HG02642 (cell line): ENCODE results near the gene TMEM121B.

Experiments used
- ATAC-seq: cut with Tn5 transposase; IDR thresholded peaks from one replicate; pipeline ENCODE4 v1.9.1; 2021; ENCODE audit warnings: mild to moderate bottlenecking; ENCODE audit not compliant: unreplicated experiment, poor library complexity

TMEM121B gene

GRCh38 chr22:17140022-17140421, 18.9 kb upstream of the TMEM121B start:
- ATAC-seq, result no peak

- no peak for ATAC-seq
Observed at GRCh38 chr22:17138513-17138912, 17.4 kb upstream of the TMEM121B start.

- no peak for ATAC-seq
Observed at GRCh38 chr22:17137861-17138425, 16.8 kb upstream of the TMEM121B start.

DNA sequence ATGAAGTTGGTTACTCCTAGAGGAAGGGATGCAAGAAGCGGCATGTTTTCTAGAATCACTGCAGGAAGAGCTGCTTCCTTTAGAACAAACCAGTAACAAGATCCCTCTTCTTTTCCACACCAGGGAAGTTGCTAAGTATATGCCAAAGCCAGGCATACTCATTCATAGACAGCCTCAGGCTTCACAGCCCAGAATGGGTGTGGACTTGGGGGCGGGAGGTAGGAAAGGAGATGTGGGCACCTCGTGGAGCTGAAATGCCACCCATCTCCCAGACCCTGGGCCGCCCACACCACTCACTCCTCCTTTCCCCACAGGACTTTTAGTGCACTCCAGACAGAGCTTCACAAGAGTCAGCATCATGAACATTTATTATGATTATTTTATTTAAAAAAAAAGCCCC, 16.0 kb upstream of the TMEM121B start:
- no peak for ATAC-seq

DNA sequence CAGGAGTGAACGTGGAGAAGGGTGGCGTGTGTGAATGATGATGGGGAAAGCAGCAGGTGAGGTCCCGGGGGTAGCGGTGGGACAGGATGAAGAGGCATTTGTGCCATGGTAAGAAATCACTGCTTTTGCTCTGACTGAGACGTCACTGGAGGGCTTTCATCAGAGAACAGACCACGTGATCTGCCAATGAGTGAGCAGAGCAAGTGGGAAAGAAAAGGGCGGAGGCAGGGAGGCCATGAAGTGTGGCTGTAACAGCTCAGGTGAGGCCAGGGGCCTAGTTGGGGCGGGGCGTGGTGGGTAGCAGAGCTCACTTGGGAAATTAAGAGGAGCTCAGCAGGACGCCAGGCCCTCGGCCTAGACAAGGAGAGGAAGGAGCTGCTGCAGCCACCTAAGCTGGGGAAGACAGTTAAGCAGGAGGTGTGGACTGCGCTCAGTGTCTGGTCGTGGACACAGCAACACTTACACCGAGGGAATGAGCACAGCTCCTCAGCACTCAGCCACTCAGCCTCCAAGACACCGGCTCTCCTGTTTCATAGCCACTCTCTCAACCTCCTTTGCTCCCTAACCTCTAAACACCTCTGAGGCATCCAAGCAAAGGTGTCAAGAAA, 14.1 kb upstream of the TMEM121B start:
- ATAC-seq, result no peak

GRCh38 chr22:17133137-17133536, 12.0 kb upstream of the TMEM121B start:
- ATAC-seq, result no peak

DNA sequence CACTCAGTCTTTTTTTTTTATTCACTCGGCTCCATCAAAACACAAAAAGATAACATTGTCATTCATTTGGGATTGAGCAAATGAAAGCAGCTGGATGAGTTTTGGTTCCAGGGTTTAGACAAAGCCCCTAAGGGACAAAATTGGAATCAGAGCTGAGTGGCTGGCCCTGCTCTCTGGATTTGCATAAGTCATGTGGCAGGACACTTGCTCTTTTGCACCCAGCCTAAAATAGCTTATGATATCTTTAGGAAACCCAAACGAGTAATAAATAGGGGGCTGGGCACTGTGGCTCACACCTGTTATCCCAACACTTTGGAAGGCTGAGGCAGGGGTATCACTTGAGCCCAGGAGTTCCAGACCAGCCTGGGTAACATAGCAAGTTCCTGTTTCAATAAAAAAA, 11.0 kb upstream of the TMEM121B start:
- no peak for ATAC-seq

- ATAC-seq, result no peak
Observed at GRCh38 chr22:17131686-17132085, 10.5 kb upstream of the TMEM121B start.

DNA sequence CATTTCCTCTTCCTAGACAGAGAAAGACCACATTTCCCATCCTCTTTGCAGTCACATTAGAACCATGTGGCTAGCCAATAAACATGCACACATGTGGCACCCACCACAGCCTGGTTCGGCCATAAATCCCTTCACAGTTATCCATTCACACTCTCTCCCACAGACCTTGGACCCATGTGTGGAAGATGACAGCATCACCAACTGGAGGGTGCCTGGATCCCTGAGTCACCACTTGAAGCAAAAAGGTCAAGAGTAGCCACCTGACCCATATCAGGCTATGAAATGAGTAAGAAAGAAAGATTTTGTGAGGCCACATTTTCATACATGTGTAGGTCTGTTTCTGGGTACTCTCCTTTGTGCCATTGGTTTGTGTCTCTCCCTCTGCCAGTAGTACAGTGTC, 9.0 kb upstream of the TMEM121B start:
- ATAC-seq, result no peak

- ATAC-seq, result no peak
Observed at GRCh38 chr22:17120711-17121232, 388 bp downstream of the TMEM121B start.

GRCh38 chr22:17120281-17120680, 879 bp downstream of the TMEM121B start:
- no peak for ATAC-seq

DNA sequence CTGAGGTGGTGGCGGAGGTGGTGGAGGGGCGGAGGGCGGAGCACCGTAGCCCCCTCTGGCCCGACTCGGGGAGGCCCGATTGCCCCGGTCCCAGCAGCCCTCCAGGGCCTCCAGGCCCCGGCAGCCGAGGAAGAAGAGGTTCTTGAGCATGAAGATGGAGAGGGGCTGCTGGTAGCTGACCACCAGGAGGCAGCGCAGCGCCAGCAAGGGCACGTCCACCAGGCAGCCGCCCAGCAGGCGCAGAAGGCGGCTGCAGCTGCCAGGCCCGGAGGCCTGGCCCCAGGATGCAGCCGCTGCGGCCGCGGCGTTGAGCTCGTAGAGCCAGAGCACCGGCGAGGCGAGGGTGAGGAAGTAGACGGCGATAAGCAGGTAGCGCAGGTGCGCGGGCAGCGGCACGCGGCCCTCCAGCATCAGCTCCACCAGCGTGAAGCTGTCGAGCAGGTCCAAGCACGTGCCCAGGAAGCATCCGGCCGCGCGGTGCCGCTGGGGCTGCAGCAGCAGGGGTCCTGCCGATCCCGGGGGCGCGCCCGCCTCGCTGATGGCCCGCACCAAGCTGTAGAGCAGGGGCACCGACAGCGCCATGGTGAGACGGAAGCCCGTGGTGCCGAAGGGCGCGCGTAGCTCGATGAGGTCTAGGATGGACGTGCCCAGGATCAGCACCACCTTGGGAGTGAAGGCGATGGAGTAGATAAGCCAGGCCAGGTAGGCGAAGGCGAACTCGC, 1.5 kb downstream of the TMEM121B start:
- ATAC-seq, result no peak

DNA sequence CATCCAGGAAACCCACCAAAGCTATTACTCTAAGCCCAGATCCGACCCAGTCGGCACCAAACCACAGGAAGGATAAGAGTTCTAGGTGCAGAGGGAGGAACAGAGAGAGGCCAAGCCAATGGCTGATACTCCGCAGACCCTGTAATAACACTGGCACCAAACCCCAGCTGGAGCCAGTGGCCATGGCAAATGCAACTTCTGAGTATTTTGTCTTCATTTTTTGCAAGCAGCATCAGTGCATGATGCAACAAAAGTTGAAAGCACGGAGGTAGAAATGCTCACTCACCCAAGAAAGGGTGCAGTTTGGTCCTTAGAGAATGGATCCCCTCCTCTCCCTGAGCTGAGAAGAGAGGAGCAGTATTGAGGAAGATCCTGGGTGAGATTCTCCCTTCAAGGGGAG, 2.8 kb downstream of the TMEM121B start:
- ATAC-seq, result no peak

GRCh38 chr22:17117890-17118289, 3.3 kb downstream of the TMEM121B start:
- ATAC-seq, result no peak

DNA sequence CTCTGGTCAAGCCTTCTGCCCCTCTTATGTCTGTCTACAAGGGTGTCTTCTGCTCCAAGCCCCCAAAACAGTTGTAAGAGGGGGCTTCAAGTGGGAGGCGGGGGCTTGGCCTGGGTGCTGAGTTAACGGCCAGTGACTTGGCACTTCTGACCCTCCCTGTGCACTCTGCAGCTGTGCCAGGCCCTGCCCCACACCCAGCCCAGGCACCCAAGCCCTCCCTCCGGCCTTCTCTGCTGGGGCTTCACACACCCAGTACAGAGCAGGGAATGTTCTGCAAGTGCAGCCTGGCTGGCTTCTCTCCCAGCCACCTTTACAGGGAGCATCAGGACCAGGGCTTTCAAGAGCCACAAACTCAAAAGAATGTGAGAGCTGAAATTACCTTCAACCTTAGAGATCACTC, 3.8 kb downstream of the TMEM121B start:
- no peak for ATAC-seq

DNA sequence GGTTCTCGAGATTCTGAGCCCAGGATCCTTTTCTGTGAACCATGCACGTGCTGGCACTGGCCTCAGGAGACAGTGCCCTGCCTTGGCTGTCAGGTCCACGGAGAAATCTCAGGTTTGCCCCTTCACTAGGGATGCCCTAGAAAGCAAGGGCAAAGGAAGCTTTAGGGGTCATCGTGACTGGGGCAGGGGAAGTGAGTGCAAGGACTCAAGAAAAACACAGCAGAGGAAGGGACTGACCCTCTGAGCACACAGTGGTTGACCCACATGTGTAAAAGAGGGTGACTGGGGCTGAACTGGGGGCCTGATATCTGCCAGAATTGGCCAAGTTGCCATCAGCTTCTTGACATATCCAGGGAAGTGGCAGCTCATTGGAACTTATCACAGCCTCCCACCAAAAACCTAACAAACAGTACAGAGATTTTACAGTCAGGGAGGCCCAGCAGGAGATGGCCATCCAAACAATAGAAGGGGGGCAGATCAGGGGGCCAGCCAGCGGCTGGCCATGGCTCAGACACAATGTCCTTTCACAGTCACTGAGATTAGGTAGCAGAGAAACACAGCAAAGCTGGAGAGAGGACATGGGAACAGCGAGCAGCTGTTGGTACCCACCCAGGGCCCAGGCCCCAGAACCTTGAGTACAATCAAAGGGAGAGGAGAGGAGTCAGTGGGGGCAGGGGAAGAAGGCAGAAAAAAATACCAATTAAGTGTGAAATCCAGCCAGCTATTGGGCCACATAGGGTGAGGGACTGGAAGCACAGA, 4.4 kb downstream of the TMEM121B start:
- ATAC-seq, result no peak

DNA sequence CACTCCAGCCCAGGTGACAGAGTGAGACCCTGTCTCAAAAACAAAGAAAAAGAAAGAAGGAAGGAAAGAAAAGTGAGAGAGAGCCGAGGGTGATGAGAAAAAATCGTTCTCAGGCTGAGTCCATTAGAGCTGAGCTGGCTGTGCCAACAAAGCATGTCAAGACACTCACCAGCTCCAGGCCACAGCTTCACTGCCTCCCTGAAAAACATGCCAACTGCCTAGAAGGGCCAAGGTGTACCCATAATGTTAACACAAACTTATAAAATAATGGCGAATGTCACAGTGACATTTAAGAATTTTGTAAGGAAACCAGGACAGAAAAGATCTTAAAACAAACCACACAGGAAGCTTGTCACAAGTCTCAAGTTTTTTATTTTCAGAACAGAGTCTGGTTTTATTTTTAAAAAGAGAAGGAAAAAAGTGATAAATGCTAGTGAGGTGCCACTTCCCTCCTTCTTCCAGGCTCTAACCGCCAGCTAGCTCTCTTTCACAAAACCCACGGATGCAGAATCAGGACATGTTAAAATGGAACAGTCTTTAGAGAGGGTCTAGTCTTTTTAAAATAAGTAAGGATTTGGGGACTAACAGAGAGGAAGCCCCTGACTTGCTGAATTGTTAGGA, 5.1 kb downstream of the TMEM121B start:
- ATAC-seq, result no peak

DNA sequence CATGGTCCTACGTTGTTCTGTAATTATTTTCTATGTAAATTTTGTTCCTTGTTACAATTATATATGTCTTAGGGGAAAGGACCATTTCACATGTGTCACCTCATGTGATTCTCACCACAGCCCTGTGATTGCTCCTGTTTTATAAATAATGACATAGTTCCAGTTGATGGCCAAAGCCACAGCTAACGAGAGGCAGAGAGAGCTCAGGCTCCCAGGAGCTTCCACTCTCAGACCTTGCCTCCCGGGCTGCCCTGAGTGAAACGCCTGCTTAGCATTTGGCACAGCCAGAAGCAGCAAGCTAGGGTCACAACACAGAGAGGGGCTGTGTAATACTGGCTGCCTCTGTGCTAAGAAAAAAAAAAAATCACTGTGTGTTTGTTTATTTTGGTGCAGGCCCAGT, 5.9 kb downstream of the TMEM121B start:
- ATAC-seq, result no peak

DNA sequence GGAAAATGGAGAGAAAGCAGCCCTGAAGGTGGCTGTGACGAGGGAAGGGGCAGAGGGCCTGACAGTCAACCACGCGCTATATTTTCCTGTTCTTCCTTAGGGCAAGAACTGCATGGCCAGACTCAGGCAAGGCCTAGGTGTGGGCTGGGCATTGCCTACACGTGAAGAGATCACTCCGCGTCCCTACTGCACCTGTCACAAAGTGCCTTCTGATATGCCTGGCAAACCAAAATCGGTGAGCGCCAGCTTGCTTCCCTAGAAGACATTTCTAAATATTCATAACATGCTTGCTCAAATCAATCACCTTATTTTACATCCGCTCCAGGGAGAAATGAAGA, 6.3 kb downstream of the TMEM121B start:
- ATAC-seq, result no peak

- no peak for ATAC-seq
Observed at GRCh38 chr22:17114173-17114897, 6.8 kb downstream of the TMEM121B start.
